Ascending aorta (tissue), 2 donors: ENCODE measurements around the gene DEGS1. TPM values are rescaled to one million over a fixed set of nuclear protein-coding genes. Genes with fewer than 3 reads are reported as not detected.

ENCODE experiments used
- DNase-seq, 2 donors: peaks; one replicate each; pipeline ENCODE4 v3.0.0-alpha.2; 2019; ENCODE audit warnings: low spot score in 2 of 2
- H3K27ac ChIP-seq, 2 donors: fragments of 200-600 bp; sonication (generic); one replicate each; pipeline ENCODE4 v1.5.1; 2016 to 2017; ENCODE audit warnings: mild to moderate bottlenecking in 1 of 2
- H3K27me3 ChIP-seq: fragments of 200-600 bp; sonication (generic); one replicate; pipeline ENCODE4 v1.5.1; 2017
- H3K36me3 ChIP-seq, 2 donors: fragments of 200-600 bp; sonication (generic); one replicate each; pipeline ENCODE4 v1.5.1; 2016
- H3K4me1 ChIP-seq, 2 donors: fragments of 200-600 bp; sonication (generic); one replicate each; pipeline ENCODE4 v1.5.1; 2016 to 2017; ENCODE audit warnings: mild to moderate bottlenecking in 1 of 2
- H3K4me3 ChIP-seq, 2 donors: fragments of 200-600 bp; sonication (generic); one replicate each; pipeline ENCODE4 v1.5.1; 2016 to 2017; ENCODE audit warnings: mild to moderate bottlenecking in 1 of 2
- H3K9me3 ChIP-seq, 2 donors: fragments of 200-600 bp; sonication (generic); one replicate each; pipeline ENCODE4 v1.5.1; 2016
- CTCF ChIP-seq, 3 experiments: fragments of 200-600 bp in 2 of 3; fragments of 450-650 bp in 1 of 3; sonication (generic) in 2 of 3; IDR thresholded peaks; one replicate each; pipeline ENCODE4 v1.5.1; 2016 to 2019; ENCODE audit warnings: antibody characterized with exemption in 3 of 3, mild to moderate bottlenecking in 1 of 3, moderate library complexity in 1 of 3
- intact Hi-C: fragments of 100-400 bp; cut with DNase I; formaldehyde crosslinking; loops from one replicate; pipeline ENCODE4 v1.15.1; 2023
- total RNA-seq: library from RNA; depleted of rRNA; stranded (reverse); fragments of >200 nt; gene quantifications from one replicate; pipeline ENCODE4 v1.1.0, GENCODE V29; 2016

DEGS1 gene
- 68.1 TPM for total RNA-seq

GRCh38 chr1:224182866-224183590 is at the start of gene DEGS1:
TSS of gene DEGS1 (plus strand) at chr1:224183240. CDS start at chr1:224183337, 97 bp downstream.
- no peaks in the 10 kb centered on the region for H3K36me3 ChIP-seq
- H3K4me3 ChIP-seq, result peak within 1 kb of the TSS; percentile 77 to 96
- H3K27me3 ChIP-seq, result no peaks in the 10 kb centered on the region
- no peaks in the 10 kb centered on the region for H3K9me3 ChIP-seq
- intact Hi-C loops, result loop anchor here (1.0 to 10.0 kb wide), 7 partner anchors 13 to 1051 kb away; partner anchors contain the start of genes CAPN2, FBXO28, NVL and WDR26
- H3K4me1 ChIP-seq, result peaks cover 4 to 23% of the 10 kb centered on the region in 2 donors
- peak within 1 kb of the TSS; percentile 92 to 96 for H3K27ac ChIP-seq
- no peak for TF ChIP-seq CTCF (IDR thresholded peaks at IDR 0.05)
- DNase-seq, result peak; percentile 42 to 92

GRCh38 chr1:224133741-224134299 is 49.2 kb upstream of the DEGS1 start:
- no peak overlapping the region for H3K4me3 ChIP-seq
- no peak overlapping the region for H3K27ac ChIP-seq
- no peaks in the 10 kb centered on the region for H3K27me3 ChIP-seq
- no peaks in the 10 kb centered on the region for H3K4me1 ChIP-seq
- no peak for DNase-seq
- TF ChIP-seq CTCF (IDR thresholded peaks at IDR 0.05), result no peak
- intact Hi-C loops, result no loop called here
- peaks cover 42 to 56% of the 10 kb centered on the region in 2 donors for H3K36me3 ChIP-seq
- H3K9me3 ChIP-seq, result no peaks in the 10 kb centered on the region

DNA sequence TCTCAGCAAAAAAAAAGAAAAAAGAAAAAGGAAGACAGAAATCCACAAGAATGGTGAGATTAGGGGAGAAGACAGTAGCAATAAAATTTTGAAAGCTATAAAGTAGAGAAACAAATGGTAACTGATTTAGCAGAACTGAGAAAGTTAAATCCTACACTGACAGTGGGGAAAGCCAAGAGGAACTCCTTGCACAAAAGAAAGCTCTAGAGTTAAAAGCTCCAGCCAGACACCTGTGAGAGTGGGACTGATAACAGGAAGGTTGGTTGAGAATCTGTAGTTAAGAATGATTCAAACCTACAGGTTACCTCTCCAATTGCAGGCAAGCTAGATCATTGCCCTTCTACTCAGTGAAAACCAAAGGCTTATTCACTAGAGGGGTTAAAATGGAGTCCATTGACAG is 45.5 kb upstream of the DEGS1 start:
- TF ChIP-seq CTCF (IDR thresholded peaks at IDR 0.05), result no peak
- peaks cover 32 to 45% of the 10 kb centered on the region in 2 donors for H3K36me3 ChIP-seq
- H3K9me3 ChIP-seq, result no peaks in the 10 kb centered on the region
- no peaks in the 10 kb centered on the region for H3K27me3 ChIP-seq
- no peak for DNase-seq
- intact Hi-C loops, result no loop called here
- H3K4me3 ChIP-seq, result no peak overlapping the region
- no peak overlapping the region for H3K27ac ChIP-seq
- no peaks in the 10 kb centered on the region for H3K4me1 ChIP-seq

- H3K4me1 ChIP-seq, result no peaks in the 10 kb centered on the region
- no peak overlapping the region for H3K27ac ChIP-seq
- peaks cover 32 to 39% of the 10 kb centered on the region in 2 donors for H3K36me3 ChIP-seq
- H3K27me3 ChIP-seq, result no peaks in the 10 kb centered on the region
- no peaks in the 10 kb centered on the region for H3K9me3 ChIP-seq
- no peak overlapping the region for H3K4me3 ChIP-seq
- no peak for DNase-seq
- TF ChIP-seq CTCF (IDR thresholded peaks at IDR 0.05), result no peak
- intact Hi-C loops, result no loop called here
These were observed 44.8 kb upstream of the DEGS1 start for GRCh38 chr1:224138198-224138597.

DNA sequence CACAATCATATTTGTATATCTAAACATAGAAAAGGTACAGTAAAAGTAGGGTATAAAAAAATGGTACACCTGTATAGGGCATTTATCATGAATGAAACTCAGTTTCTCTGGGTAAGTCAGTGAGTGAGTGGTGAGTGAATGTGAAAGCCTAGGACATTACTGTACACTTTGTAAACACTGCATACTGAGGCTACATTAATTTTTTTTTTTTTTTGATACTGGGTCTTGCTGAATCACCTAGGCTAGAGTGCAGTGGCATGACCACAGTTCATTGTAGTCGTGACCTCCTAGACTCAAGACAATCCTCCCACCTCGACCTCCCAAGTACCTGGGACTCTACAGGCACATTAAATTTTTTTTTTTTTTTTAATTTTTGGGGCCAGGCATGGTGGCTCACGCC is 41.3 kb upstream of the DEGS1 start:
- H3K9me3 ChIP-seq, result no peaks in the 10 kb centered on the region
- no peak overlapping the region for H3K4me3 ChIP-seq
- no peak for DNase-seq
- no peak for TF ChIP-seq CTCF (IDR thresholded peaks at IDR 0.05)
- no peak overlapping the region for H3K27ac ChIP-seq
- intact Hi-C loops, result no loop called here
- peaks cover 29 to 36% of the 10 kb centered on the region in 2 donors for H3K36me3 ChIP-seq
- no peaks in the 10 kb centered on the region for H3K4me1 ChIP-seq
- no peaks in the 10 kb centered on the region for H3K27me3 ChIP-seq
